GM18870 (cell line): ENCODE data around the gene THADA.
"Not testable (repeated sequence)": the region's sequence is repeated elsewhere in the genome, so short reads cannot be mapped to it uniquely, and the experiment has no call there.

Experiments used
- ATAC-seq: cut with Tn5 transposase; IDR thresholded peaks from one replicate; pipeline ENCODE4 v1.9.1; 2021; ENCODE audit warnings: moderate library complexity; ENCODE audit not compliant: unreplicated experiment

Gene THADA

GRCh38 chr2:43288417-43289305 is 307.2 kb downstream of the THADA start:
- no peak for ATAC-seq

- no peak for ATAC-seq
Observed at GRCh38 chr2:43285987-43286386, 309.9 kb downstream of the THADA start.

GRCh38 chr2:43284967-43285366 is 310.9 kb downstream of the THADA start:
- ATAC-seq: no peak

- not testable (repeated sequence) for ATAC-seq
Observed at GRCh38 chr2:43284347-43284746, 311.5 kb downstream of the THADA start.

- no peak for ATAC-seq
Observed at GRCh38 chr2:43280994-43281393, 314.8 kb downstream of the THADA start.

- no peak for ATAC-seq
Observed at GRCh38 chr2:43279317-43279840, 316.5 kb downstream of the THADA start.

- ATAC-seq: no peak
Observed at GRCh38 chr2:43278564-43279220, 317.1 kb downstream of the THADA start.

GRCh38 chr2:43276962-43277391 is 318.9 kb downstream of the THADA start:
- no peak for ATAC-seq

- no peak for ATAC-seq
Observed at GRCh38 chr2:43276266-43276941, 319.4 kb downstream of the THADA start.

- no peak for ATAC-seq
Observed at GRCh38 chr2:43274721-43275120, 321.1 kb downstream of the THADA start.

GRCh38 chr2:43274055-43274454 is 321.8 kb downstream of the THADA start:
- ATAC-seq: no peak

GRCh38 chr2:43273529-43273928 is 322.3 kb downstream of the THADA start:
- ATAC-seq: no peak

- ATAC-seq: no peak
Observed at GRCh38 chr2:43270930-43271615, 324.8 kb downstream of the THADA start.

GRCh38 chr2:43270461-43270860 is 325.4 kb downstream of the THADA start:
- ATAC-seq: no peak

- ATAC-seq: no peak
Observed at GRCh38 chr2:43269706-43270105, 326.1 kb downstream of the THADA start.

- no peak for ATAC-seq
Observed at GRCh38 chr2:43269074-43269572, 326.7 kb downstream of the THADA start.

- ATAC-seq: no peak
Observed at GRCh38 chr2:43268066-43268953, 327.5 kb downstream of the THADA start.

- no peak for ATAC-seq
Observed at GRCh38 chr2:43267381-43267780, 328.5 kb downstream of the THADA start.

GRCh38 chr2:43266711-43267111 is 329.1 kb downstream of the THADA start:
- no peak for ATAC-seq

- no peak for ATAC-seq
Observed at GRCh38 chr2:43265421-43265820, 330.4 kb downstream of the THADA start.
